GM19023 (cell line): Measurements from ENCODE around the gene GPATCH4.

Experiments
- ATAC-seq: cut with Tn5 transposase; IDR thresholded peaks from one replicate; pipeline ENCODE4 v1.9.1; 2021; ENCODE audit warnings: mild to moderate bottlenecking, moderate library complexity; ENCODE audit not compliant: unreplicated experiment

The GPATCH4 gene

DNA sequence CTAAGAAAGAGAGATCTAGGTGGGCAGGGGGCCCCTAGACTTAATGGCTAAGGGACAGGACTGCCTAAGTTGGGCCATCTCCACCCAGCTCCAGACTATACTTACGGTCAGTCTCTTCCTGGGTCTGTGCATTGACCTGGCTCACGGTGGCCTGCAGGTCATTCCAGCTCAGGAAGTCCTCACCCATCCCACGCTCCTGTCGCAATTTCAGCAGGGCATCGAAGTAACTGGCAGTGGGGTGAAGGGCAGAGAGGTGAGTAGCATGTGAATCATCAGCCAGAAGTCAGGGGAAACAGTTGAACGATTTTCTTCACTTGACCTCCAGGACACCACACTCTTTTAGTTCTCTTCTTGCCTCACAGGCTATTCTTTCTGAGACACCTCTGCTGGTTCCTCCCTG lies 49.4 kb downstream of the GPATCH4 start:
- no peak for ATAC-seq

DNA sequence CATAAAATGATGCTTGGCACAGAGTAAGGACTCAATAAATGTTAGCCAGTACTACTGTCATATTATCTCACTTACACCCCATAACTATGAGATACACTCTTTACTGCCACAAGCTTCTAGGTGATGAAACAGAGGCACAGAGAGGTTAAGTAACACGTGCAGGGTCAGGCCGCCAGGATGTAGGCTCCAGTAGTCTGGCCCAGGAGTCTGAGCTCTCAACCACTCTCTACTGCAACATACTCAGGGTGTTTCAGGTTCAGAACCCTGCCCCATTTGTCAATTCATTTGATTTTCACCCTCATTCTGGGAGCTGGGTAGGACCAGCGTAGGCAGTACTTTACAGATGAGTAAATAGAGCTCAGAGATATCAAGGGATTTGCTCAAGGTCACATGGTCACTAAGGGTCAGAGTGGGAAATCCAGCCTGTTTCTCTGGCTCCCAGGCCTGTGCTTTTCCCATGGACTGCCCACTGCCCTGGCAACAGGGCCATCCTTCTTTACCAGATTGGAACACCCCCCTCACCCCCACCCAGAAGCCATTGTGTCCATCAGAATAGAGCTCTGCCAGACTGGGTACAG lies 50.1 kb downstream of the GPATCH4 start:
- no peak for ATAC-seq

DNA sequence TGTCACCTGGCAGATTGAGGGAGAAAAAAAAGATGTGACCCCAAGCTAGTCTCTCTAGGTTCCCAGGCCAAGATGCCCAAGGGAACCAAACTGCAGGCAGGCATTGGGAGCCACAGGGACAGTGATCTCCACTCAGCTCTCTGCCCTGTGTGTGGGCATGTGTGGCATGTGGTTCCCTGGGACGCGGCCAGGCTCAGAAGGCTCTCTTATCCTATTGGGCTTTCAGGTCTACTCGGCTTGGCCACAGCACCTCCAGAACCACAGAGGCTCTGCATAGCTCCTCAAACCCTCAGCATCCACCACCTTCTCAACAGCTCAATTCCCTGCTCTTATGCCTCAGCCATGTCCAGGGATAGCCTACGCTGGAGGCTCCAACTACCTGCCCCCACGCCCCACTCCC lies 50.9 kb downstream of the GPATCH4 start:
- ATAC-seq: no peak

DNA sequence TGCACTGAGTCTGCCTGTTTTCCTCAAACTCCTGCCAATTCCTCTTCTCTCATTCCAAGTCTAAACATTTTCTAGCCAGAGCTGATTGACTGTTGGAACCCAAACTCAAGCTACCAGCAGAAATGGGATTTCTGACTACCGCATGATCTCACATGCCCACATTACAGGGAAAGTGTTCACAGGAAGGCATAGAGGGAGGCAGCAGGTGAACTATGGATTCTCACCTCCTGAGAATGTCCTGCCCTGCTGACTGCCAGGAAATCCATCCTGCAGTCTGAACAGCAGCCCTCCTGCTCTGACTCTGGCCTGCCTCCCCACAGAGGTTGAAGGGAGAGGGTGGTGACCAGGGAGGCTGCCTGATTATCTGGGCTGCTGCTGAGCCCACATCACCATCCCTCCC lies 51.4 kb downstream of the GPATCH4 start:
- ATAC-seq: no peak

DNA sequence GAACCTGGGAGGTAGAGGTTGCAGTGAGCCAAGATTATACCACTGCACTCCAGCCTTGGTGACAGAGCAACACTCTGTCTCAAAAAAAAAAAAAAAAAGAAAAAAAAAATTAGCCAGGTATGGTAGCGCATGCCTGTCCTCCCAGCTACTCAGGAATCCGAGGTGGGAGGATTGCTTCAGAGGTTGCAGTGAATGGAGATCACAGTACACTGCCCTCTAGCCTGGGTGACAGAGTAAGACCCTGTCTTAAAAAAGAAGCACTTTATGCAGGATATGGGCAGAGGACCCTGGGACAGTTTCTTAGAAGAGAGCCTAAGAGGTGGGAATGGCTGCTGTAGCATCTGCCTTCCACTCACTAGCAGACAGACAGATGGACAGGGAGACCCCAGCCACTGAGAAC lies 51.9 kb downstream of the GPATCH4 start:
- no peak for ATAC-seq

DNA sequence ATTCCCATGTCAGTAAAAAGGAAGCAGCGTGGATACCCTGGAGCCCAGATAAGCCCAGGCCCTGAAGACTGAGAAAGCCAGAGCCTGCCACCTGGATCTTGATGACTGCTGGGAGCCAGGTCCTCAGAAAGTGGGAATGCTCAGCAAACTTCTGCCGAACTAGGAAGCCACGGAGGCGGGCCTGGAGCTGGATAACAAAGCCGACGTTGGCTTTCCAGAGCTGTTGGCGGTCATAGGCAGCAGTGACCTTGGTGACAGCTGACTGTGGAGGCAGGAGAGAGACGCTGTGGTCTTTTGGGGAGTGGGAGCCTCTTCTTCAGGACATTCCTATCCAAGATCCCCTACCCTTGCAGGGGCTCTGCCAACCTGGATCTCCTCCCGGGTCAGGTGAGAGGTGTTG lies 53.3 kb downstream of the GPATCH4 start:
- ATAC-seq: no peak

DNA sequence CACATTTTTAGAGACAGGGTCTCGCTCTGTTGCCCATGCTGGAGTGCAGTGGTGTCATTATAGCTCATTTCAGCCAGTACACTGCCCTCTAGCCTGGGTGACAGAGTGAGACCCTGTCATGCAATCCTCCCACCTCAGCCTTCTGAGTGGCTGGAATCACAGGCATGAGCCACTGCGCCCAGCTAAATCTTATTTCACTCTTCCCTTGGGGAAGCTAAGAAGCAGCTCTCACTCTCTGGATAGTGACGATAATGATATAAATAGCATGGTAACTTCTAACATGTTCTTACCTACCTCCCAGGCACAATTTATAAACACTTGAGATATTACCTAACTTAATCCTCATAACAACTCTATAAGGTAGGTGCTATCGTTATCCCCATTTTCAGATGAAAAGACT lies 53.8 kb downstream of the GPATCH4 start:
- no peak for ATAC-seq

DNA sequence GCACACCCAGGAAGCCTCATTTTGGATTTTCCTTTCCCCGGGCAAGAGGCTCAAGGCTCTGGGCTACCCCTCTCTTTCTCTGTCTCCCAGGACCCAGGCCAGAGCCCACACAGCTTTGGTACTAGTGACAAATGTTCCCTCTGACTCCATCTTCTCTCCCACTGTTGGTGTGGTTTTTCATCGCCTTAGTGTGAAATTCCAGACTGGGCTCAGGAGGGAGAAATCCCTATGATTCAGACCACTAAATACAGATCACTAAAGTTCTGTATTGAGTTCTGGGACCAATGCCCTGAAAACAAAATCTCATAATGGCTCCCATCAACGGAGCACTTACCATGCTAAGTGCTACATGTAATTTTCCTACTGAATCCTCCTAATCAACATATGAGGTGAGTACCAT lies 55.0 kb downstream of the GPATCH4 start:
- no peak for ATAC-seq

DNA sequence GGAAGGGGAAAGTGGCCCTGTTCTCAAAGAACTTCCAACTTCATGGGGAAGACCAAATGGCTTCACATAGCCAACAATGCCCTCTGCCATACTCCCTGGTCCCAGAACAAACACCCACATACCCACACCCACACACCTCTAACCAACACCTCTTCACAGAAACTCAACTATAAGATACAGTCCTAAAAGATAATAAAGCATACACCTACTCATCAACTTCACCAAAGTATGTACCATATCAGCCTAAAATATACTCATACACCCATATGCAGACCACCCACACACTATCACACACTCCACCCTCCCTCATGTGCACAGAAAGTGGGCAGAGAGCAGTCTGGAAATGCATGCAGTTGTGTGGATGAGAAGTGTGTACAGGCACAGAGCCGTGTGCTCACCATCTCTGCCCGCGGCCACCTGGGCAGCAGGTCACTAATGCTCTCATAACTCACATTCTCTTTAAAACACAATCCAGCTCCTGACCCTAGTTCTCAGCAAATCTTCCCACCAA lies 56.6 kb downstream of the GPATCH4 start:
- ATAC-seq: no peak
